ENCODE data around the gene VWA8. TPM values are rescaled to one million over a fixed set of nuclear protein-coding genes. Genes with fewer than 3 reads are reported as not detected.
A peak's percentile ranks its signal among the peaks of the same experiment; 100 is the strongest.

VWA8 gene
- 10 to 100 TPM; 21.7 to 26.2 TPM for total RNA-seq

DNA sequence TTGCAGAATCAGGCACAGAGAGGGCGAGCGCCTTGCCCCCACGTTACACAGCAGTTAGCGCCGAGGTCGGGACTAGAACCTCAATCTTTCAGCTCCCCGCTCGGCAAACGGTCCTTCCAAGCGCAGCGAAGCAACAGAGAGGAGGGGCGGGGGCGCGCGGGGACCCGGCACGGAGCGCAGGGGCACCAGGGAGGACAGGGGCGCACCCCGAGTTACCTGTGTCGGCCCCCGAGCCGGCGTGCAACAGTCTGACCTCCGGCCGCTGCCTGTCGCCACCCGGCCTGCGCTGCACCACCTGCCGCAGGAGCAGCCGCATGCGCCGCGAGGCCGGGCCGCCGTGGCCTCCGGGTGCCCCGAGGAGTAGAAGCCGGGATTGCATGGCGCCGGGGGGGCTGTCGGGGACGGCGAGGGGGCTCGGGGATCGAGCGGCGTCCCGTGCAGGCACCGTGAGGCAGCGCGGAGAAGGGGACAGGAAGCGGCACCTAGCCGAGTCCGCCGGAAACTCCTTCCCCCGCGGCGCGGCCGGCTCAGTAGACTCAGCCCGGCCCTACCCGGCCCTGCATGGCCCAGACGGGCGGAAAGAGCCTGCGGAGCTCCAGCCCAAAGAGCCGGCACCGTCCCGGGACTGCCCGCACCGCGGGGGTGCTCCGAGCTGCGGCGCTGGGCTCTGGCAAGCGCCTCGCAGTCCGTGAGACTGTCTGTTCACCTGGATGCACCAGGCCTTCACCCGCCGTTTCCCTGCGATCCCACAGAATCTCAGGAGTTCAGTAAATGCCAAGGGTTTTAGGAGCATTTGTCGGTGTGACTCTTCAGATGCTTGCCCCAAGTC lies at the start of gene VWA8:
TSS of gene VWA8 (minus strand) at position 473 of the 829 bp plus-strand sequence. CDS start at position 379, 94 bp downstream.
- H3K9me3 Mint-ChIP-seq (ENCODE audit: low read depth) = no peaks in the 10 kb centered on the region
- DNase-seq = peak; percentile 93
- peaks cover 21% of the 10 kb centered on the region for H3K36me3 Mint-ChIP-seq (ENCODE audit: low read depth)
- ATAC-seq = peak; percentile 81
- peaks cover 2% of the 10 kb centered on the region for H3K27me3 Mint-ChIP-seq
- CTCF ChIA-PET = interaction anchor here (0.5 to 1.5 kb wide), 11 partner anchors 11 to 942 kb away, joined by 3 to 4 read pairs (median 3); partner anchors contain the start of gene ELF1
- H3K4me1 Mint-ChIP-seq = peaks cover 60% of the 10 kb centered on the region
- H3K27ac Mint-ChIP-seq = peak within 1 kb of the TSS; percentile 99
- POLR2A ChIA-PET = interaction anchor here (0.6 to 1.5 kb wide), 5 partner anchors 43 to 938 kb away, joined by 3 to 4 read pairs (median 3); partner anchors contain the start of gene DGKH
- intact Hi-C loops (cut with DNase I, micrococcal nuclease) = loop anchor here (1.0 to 5.0 kb wide), 7 partner anchors 56 to 649 kb away; partner anchors contain the start of genes DGKH (in 2 of the 2) and NAA16 (in 1 of the 2)
- peak within 1 kb of the TSS; percentile 92 for H3K4me3 Mint-ChIP-seq

DNA sequence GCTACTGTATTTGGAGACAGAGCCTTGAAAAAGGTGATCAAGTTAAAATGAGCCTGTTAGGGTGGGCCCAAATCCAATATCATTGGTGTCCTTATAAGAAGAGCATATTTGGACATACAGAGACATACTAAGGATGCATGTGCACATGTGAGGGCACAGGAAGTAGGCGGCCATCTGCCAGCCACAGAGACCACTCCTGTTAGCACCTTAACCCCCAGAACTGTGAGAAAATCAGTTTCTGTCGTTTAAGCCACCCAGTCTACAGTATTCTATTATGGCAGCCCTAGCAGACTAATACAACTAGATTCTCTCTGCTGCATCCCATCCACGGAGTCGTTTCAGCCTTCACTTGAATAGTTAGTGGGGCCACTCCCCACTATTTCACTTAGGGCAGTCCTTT lies 48.1 kb upstream of the VWA8 start:
- Mint-ChIP-seq H3K36me3 (ENCODE audit: low read depth) (no peaks in the 10 kb centered on the region), H3K9me3 (ENCODE audit: low read depth) (no peaks in the 10 kb centered on the region), H3K27ac (no peak overlapping the region), H3K4me3 (no peak overlapping the region), H3K27me3 (no peaks in the 10 kb centered on the region), H3K4me1 (peaks cover 3% of the 10 kb centered on the region)
- no peak for DNase-seq
- intact Hi-C loops (cut with DNase I, micrococcal nuclease) = no loop called here
- POLR2A ChIA-PET = no interaction called here
- ATAC-seq = no peak
- CTCF ChIA-PET = interaction anchor here (1.2 kb wide), 1 partner anchor 100 kb away, joined by 4 read pairs; no protein-coding TSS in a partner anchor

DNA sequence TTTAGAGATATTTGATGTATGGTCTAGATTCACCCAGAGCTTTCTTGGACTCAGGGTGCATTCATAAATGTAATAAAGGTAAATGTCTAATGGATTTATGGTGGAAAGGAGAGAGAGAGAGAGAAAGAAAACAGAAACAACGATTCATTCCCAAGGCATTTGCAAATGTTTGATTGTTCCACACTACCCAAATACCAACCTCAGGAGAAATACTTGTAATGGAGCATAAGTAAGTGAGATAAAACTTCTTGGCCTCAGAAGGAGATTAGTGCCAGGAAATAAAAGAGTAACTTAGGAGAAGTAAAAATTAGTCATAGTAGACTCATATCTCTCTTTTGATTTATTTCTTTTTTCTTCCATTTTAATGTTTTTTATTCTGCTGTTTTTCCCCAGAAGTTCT lies 46.9 kb upstream of the VWA8 start:
- DNase-seq = no peak
- ChIA-PET POLR2A (no interaction called here), CTCF (interaction anchor here (1.2 kb wide), 1 partner anchor 102 kb away, joined by 4 read pairs; no protein-coding TSS in a partner anchor)
- no peak overlapping the region for H3K27ac Mint-ChIP-seq
- no peaks in the 10 kb centered on the region for H3K27me3 Mint-ChIP-seq
- H3K36me3 Mint-ChIP-seq (ENCODE audit: low read depth) = no peaks in the 10 kb centered on the region
- H3K9me3 Mint-ChIP-seq (ENCODE audit: low read depth) = no peaks in the 10 kb centered on the region
- peaks cover 3% of the 10 kb centered on the region for H3K4me1 Mint-ChIP-seq
- ATAC-seq = no peak
- H3K4me3 Mint-ChIP-seq = no peak overlapping the region
- intact Hi-C loops (cut with DNase I, micrococcal nuclease) = no loop called here

DNA sequence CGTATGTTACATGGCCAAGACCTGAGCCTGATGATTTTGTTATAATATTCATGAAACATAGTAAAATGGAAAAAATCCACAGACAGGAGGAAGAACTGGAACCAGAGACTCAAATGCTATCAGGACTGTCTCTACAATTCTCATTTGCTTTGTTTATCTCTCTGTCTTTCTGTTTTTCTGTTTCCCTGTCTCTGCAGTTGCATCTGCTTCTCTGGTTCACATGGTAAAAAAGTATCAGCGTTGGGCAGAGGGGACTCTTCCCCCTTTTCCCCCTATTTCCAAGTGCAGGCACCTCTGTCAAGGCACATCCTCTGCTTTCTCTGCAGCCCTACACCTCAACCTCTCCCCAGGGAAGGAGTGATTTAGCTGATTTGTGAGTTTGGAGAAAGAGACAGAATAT lies 41.2 kb upstream of the VWA8 start:
- Mint-ChIP-seq H3K4me3 (no peak overlapping the region), H3K27me3 (peaks cover 2% of the 10 kb centered on the region), H3K4me1 (no peaks in the 10 kb centered on the region), H3K9me3 (ENCODE audit: low read depth) (no peaks in the 10 kb centered on the region), H3K36me3 (ENCODE audit: low read depth) (no peaks in the 10 kb centered on the region), H3K27ac (no peak overlapping the region)
- ChIA-PET POLR2A (no interaction called here), CTCF (no interaction called here)
- intact Hi-C loops (cut with DNase I, micrococcal nuclease) = no loop called here
- DNase-seq (no peak), ATAC-seq (no peak)

DNA sequence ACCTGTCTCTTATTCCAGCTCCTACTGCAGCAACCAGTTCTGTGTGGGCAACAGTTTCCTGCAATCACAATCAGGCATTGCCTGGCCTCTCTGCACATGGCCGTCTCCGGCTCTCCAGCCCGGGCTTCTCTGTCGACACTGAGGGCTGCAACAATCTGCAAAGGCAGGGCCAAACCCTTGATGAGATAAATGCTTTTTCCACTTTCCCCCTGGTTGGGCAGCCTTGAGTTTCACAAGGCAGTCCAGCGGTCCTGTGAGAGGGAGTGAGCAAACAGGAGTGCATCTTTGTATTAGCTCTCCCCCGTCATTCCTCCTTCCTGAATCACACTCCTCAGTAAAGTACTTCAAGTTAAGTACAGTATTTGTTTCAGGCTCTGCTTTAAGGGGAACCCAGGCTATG lies 40.7 kb upstream of the VWA8 start:
- intact Hi-C loops (cut with DNase I, micrococcal nuclease) = no loop called here
- no peaks in the 10 kb centered on the region for H3K4me1 Mint-ChIP-seq
- DNase-seq (no peak), ATAC-seq (no peak)
- POLR2A ChIA-PET = no interaction called here
- CTCF ChIA-PET = no interaction called here
- H3K27me3 Mint-ChIP-seq = peaks cover 2% of the 10 kb centered on the region
- H3K27ac Mint-ChIP-seq = no peak overlapping the region
- no peaks in the 10 kb centered on the region for H3K36me3 Mint-ChIP-seq (ENCODE audit: low read depth)
- no peaks in the 10 kb centered on the region for H3K9me3 Mint-ChIP-seq (ENCODE audit: low read depth)
- no peak overlapping the region for H3K4me3 Mint-ChIP-seq

DNA sequence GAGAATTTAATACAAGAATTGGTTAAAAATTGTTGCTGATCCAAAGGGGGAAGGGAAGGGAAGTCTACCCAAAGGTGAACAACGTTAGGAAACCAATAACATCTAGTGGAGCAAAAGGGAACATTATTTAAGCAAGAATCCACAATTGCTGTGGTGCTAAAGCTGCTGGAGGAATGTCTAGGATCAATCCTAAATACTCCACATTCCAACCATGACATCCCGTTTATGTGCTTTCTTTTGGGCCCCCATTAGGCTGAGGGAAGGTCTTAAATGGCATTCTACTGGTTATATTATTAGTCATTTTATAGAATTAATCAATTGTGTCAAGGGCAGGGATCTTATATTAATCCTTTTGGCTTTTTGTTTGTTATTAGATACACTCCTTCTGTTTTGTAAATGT lies 39.9 kb upstream of the VWA8 start:
- Mint-ChIP-seq H3K4me3 (no peak overlapping the region), H3K27me3 (peaks cover 2% of the 10 kb centered on the region), H3K4me1 (peaks cover 4% of the 10 kb centered on the region), H3K27ac (no peak overlapping the region), H3K36me3 (ENCODE audit: low read depth) (no peaks in the 10 kb centered on the region), H3K9me3 (ENCODE audit: low read depth) (no peaks in the 10 kb centered on the region)
- intact Hi-C loops (cut with DNase I, micrococcal nuclease) = no loop called here
- ATAC-seq (no peak), DNase-seq (no peak)
- POLR2A ChIA-PET = no interaction called here
- CTCF ChIA-PET = no interaction called here

DNA sequence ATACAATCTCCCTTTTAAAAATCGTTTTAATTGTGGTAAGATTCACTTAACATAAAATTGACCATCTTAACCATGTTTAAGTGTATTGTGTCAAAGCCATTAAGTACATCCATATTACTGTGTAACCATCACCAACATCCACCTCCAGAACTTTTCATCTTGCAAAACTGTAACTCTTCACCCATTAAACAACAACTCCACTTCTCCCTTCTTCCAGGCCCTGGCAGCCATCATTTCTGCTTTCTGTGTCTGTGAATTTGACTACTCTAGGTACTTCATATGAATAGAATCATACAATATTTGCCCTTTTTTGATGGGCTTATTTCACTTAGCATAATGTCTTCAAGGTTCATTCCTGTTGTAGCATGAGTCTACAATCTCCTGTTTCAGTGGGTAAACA lies 36.5 kb upstream of the VWA8 start:
- ATAC-seq = no peak
- peaks cover 2% of the 10 kb centered on the region for H3K27me3 Mint-ChIP-seq
- H3K4me3 Mint-ChIP-seq = no peak overlapping the region
- ChIA-PET POLR2A (no interaction called here), CTCF (no interaction called here)
- H3K36me3 Mint-ChIP-seq (ENCODE audit: low read depth) = no peaks in the 10 kb centered on the region
- no peak for DNase-seq
- no peak overlapping the region for H3K27ac Mint-ChIP-seq
- no peaks in the 10 kb centered on the region for H3K9me3 Mint-ChIP-seq (ENCODE audit: low read depth)
- intact Hi-C loops (cut with DNase I, micrococcal nuclease) = no loop called here
- peaks cover 6% of the 10 kb centered on the region for H3K4me1 Mint-ChIP-seq

DNA sequence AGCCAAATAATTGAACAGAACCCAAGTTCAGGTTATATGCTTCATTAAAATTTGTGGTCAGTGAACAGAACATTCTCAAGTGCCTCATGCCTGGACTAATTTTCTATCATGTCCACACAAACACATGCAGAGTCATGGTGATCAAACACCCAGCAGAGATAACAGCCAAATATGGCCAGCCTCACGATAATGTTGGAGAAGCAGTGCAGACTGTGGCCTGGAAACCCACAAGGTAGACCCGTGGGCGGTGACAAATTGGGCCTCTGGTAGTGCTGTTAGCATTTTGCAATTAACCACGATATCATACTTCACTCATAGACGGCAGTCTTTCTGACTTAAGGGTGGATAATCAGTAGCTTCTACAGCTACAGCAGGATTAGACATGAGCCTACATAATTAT lies 35.0 kb upstream of the VWA8 start:
- H3K4me1 Mint-ChIP-seq = peaks cover 6% of the 10 kb centered on the region
- intact Hi-C loops (cut with DNase I, micrococcal nuclease) = no loop called here
- DNase-seq = peak; percentile 63
- H3K36me3 Mint-ChIP-seq (ENCODE audit: low read depth) = no peaks in the 10 kb centered on the region
- H3K27me3 Mint-ChIP-seq = peaks cover 2% of the 10 kb centered on the region
- peak; percentile 57 for ATAC-seq
- no peak overlapping the region for H3K4me3 Mint-ChIP-seq
- ChIA-PET CTCF (no interaction called here), POLR2A (no interaction called here)
- no peaks in the 10 kb centered on the region for H3K9me3 Mint-ChIP-seq (ENCODE audit: low read depth)
- H3K27ac Mint-ChIP-seq = no peak overlapping the region

DNA sequence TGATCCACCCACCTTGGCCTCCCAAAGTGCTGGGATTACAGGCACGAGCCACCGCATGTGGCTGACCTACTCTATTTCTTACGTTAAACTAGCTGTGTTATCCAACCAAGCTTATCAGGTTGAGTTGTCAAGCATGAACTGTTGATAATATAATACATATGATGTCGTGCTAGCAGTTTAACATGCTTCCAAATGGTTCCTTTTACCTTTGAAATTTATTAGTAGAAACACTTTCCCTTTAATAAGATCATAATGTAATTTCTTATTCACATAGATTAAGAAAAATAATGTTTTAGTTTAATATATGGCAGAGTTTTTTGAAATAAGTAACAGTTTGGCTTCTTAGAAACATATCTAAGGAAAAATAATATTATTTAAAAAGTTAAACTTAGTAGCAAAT lies 34.4 kb upstream of the VWA8 start:
- peaks cover 2% of the 10 kb centered on the region for H3K27me3 Mint-ChIP-seq
- H3K27ac Mint-ChIP-seq = no peak overlapping the region
- ChIA-PET POLR2A (no interaction called here), CTCF (no interaction called here)
- no peaks in the 10 kb centered on the region for H3K36me3 Mint-ChIP-seq (ENCODE audit: low read depth)
- H3K4me1 Mint-ChIP-seq = peaks cover 6% of the 10 kb centered on the region
- intact Hi-C loops (cut with DNase I, micrococcal nuclease) = no loop called here
- ATAC-seq (no peak), DNase-seq (no peak)
- H3K4me3 Mint-ChIP-seq = no peak overlapping the region
- H3K9me3 Mint-ChIP-seq (ENCODE audit: low read depth) = no peaks in the 10 kb centered on the region

DNA sequence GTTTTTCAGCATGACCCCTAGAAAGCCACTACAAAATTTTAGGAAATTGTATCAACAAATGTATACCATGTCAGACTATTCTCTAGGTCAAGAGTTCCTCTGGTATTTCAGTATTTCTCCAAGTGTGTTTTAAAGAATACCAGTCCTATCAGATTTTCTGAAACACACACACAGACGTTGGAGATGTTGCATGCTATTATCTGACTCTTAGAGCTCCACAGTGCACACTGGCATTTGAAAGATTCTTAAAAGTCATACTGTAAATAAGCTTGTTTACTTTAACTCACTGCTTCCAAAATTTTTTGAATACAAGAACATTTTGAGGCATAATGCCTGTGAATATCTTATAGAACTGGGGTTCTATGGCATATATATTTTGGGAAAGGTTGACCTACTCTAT lies 33.8 kb upstream of the VWA8 start:
- Mint-ChIP-seq H3K4me1 (peaks cover 6% of the 10 kb centered on the region), H3K4me3 (no peak overlapping the region), H3K36me3 (ENCODE audit: low read depth) (no peaks in the 10 kb centered on the region), H3K27me3 (peaks cover 2% of the 10 kb centered on the region), H3K27ac (no peak overlapping the region), H3K9me3 (ENCODE audit: low read depth) (no peaks in the 10 kb centered on the region)
- ChIA-PET POLR2A (no interaction called here), CTCF (interaction anchor here (0.6 kb wide), 1 partner anchor 9 kb away, joined by 3 read pairs; no protein-coding TSS in a partner anchor)
- ATAC-seq = no peak
- intact Hi-C loops (cut with DNase I, micrococcal nuclease) = no loop called here
- DNase-seq = no peak

DNA sequence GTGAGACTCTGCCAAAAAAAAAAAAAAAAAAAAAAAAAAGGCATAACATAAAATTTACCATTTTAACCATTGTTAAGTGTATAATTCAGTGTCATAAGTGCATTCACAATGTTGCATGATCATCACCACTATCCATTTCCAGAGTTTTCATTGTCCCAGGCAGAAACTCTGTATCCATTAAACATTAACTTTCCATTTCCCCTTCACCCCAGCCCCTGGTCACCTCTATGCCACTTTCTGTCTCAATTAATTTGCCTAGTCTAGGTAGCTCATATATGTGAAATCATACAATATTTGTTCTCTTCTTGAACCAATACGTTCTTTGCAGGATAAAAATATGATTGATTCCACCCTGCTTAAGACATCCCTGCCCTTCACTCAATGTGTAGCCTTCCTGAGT lies 31.0 kb upstream of the VWA8 start:
- no peak overlapping the region for H3K4me3 Mint-ChIP-seq

DNA sequence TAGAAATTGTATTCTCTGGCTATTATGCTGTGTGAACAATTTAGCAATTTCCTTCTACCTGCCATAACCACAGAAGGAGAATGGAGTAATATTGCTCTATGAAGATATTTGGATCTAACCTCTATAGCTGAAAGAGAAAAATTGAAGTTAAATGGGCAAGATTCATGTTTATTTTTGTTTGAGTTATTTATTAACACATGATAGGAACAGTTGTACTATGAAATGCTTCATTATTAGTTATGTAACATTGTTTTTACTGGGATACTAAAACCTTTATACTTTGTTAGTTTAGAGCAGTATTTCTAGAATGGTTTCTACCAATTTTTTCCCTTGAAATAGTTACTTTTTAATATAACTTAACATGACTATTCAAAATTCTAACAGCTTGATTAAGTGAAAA lies 27.3 kb upstream of the VWA8 start:
- no peak for DNase-seq
- CTCF ChIA-PET = interaction anchor here (1.1 kb wide), 2 partner anchors 14 to 251 kb away, joined by 3 read pairs; no protein-coding TSS in a partner anchor
- ATAC-seq = no peak
- Mint-ChIP-seq H3K4me1 (peaks cover 1% of the 10 kb centered on the region), H3K4me3 (no peak overlapping the region), H3K27ac (no peak overlapping the region), H3K27me3 (peaks cover 9% of the 10 kb centered on the region), H3K9me3 (ENCODE audit: low read depth) (no peaks in the 10 kb centered on the region), H3K36me3 (ENCODE audit: low read depth) (no peaks in the 10 kb centered on the region)
- intact Hi-C loops (cut with DNase I, micrococcal nuclease) = no loop called here
- POLR2A ChIA-PET = no interaction called here

More for the DNA sequence above, 31.0 kb upstream of the VWA8 start:
- ChIA-PET CTCF (interaction anchor here (1.2 to 1.4 kb wide), 3 partner anchors 72 to 121 kb away, joined by 3 read pairs; no protein-coding TSS in a partner anchor), POLR2A (no interaction called here)
- ATAC-seq = no peak
- Mint-ChIP-seq H3K27me3 (peaks cover 5% of the 10 kb centered on the region), H3K36me3 (ENCODE audit: low read depth) (no peaks in the 10 kb centered on the region), H3K9me3 (ENCODE audit: low read depth) (no peaks in the 10 kb centered on the region), H3K4me1 (peaks cover 6% of the 10 kb centered on the region), H3K27ac (no peak overlapping the region)
- intact Hi-C loops (cut with DNase I, micrococcal nuclease) = no loop called here
- no peak for DNase-seq
